Peyer's patch (tissue), 4 donors: Measurements from ENCODE around the gene TRAFD1. TPM values are rescaled to one million over a fixed set of nuclear protein-coding genes. Genes with fewer than 3 reads are reported as not detected.
"Not testable (repeated sequence)": the region's sequence is repeated elsewhere in the genome, so short reads cannot be mapped to it uniquely, and the experiment has no call there.

Source experiments
- DNase-seq, 3 donors: peaks; one replicate each; pipeline ENCODE4 v3.0.0-alpha.2; 2017 to 2019
- H3K27ac ChIP-seq, 4 donors: fragments of 200-600 bp; sonication (generic); one replicate each; pipeline ENCODE4 v1.5.1; 2016 to 2019
- H3K27me3 ChIP-seq, 2 donors: fragments of 200-600 bp; sonication (generic); one replicate each; pipeline ENCODE4 v1.5.1; 2019
- H3K36me3 ChIP-seq, 3 donors: fragments of 200-600 bp; sonication (generic); one replicate each; pipeline ENCODE4 v1.5.1; 2016 to 2019
- H3K4me1 ChIP-seq, 4 donors: fragments of 200-600 bp; sonication (generic); one replicate each; pipeline ENCODE4 v1.5.1; 2016 to 2019
- H3K4me3 ChIP-seq, 4 donors: fragments of 200-600 bp; sonication (generic); 1 replicate in 3 of 4; 2 replicates in 1 of 4; pipeline ENCODE4 v1.5.1; 2016 to 2019; ENCODE audit warnings: mild to moderate bottlenecking in 1 of 4
- H3K9me3 ChIP-seq, 4 donors: fragments of 200-600 bp; sonication (generic); one replicate each; pipeline ENCODE4 v1.5.1; 2016 to 2019; ENCODE audit warnings: mild to moderate bottlenecking in 1 of 4
- POLR2A ChIP-seq, 2 donors: fragments of 450-650 bp; IDR thresholded peaks; one replicate each; pipeline ENCODE4 v1.5.1; 2017; ENCODE audit warnings: antibody characterized with exemption in 2 of 2, mild to moderate bottlenecking in 2 of 2, moderate library complexity in 2 of 2
- total RNA-seq, 4 donors: library from RNA; depleted of rRNA; stranded (reverse); fragments of >200 nt; gene quantifications; one replicate each; pipeline ENCODE4 v1.1.0, GENCODE V29; 2016
- TF ChIP-seq, protein P1 (sequence below), 6 experiments: fragments of 450-650 bp in 4 of 6; fragments of 200-600 bp in 2 of 6; sonication (generic) in 1 of 6; IDR thresholded peaks; one replicate each; pipeline ENCODE4 v1.5.1; 2017 to 2019; ENCODE audit warnings: antibody characterized with exemption in 6 of 6, mild to moderate bottlenecking in 3 of 6, moderate library complexity in 1 of 6

The TRAFD1 gene
- total RNA-seq, 4 donors from 2014 or later = 19.4 to 95.7 (median 30.5) TPM

DNA sequence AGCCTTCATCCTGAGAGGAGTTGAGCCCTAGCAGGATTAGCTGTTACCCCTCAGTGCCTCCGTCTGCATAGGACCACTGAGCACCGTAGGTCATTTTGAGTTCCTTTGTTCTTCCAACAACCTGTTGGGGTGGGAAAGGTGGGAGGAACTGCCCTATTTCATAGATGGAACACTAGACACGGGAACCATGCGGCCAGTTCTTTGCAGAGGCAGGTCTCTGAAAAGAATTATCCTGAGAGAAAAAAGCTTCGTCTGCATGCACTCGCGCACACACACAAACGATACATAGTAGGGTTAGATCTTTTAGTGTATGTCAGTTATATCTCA, 28.5 kb downstream of the TRAFD1 start:
- TF ChIP-seq POLR2A (IDR thresholded peaks at IDR 0.05) = no peak
- TF ChIP-seq, protein P1, sequence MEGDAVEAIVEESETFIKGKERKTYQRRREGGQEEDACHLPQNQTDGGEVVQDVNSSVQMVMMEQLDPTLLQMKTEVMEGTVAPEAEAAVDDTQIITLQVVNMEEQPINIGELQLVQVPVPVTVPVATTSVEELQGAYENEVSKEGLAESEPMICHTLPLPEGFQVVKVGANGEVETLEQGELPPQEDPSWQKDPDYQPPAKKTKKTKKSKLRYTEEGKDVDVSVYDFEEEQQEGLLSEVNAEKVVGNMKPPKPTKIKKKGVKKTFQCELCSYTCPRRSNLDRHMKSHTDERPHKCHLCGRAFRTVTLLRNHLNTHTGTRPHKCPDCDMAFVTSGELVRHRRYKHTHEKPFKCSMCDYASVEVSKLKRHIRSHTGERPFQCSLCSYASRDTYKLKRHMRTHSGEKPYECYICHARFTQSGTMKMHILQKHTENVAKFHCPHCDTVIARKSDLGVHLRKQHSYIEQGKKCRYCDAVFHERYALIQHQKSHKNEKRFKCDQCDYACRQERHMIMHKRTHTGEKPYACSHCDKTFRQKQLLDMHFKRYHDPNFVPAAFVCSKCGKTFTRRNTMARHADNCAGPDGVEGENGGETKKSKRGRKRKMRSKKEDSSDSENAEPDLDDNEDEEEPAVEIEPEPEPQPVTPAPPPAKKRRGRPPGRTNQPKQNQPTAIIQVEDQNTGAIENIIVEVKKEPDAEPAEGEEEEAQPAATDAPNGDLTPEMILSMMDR (IDR thresholded peaks at IDR 0.05) = no peak
- Histone ChIP-seq H3K27me3 (no peaks in the 10 kb centered on the region), H3K27ac (no peak overlapping the region), H3K36me3 (peaks cover 0 to 64% (median 2%) of the 10 kb centered on the region in 3 donors), H3K4me1 (no peaks in the 10 kb centered on the region), H3K9me3 (peaks cover 0 to 3% (median 0%) of the 10 kb centered on the region in 4 donors), H3K4me3 (no peak overlapping the region)
- no peak for DNase-seq

DNA sequence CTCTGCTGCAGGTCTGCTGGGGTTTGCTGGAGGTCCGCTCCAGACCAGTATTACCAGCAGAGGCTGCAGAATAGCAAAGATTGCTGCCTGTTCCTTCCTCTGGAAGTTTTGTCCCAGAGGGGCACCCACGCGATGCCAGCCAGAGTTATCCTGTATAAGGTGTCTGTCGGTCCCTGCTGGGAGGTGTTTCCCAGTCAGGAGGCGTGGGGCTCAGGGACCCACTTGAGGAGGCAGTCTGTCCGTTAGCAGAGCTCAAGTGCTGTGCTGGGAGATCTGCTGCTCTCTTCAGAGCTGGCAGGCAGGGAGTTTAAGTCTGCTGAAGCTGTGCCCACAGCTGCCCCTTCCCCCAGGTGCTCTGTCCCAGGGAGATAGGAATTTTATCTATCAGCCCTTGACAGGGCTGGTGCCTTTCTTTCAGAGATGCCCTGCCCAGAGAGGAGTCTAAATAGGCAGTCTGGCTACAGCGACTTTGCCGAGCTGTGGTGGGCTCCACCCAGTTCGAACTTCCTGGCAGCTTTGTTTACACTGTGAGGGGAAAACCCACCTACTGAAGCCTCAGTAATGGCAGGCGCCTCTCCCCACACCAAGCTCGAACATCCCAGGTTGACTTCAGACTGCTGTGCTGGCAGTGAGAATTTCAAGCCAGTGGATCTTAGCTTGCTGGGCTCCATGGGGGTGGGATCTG, 33.2 kb downstream of the TRAFD1 start:
- H3K27ac ChIP-seq, H3K4me3 ChIP-seq, H3K9me3 ChIP-seq, H3K27me3 ChIP-seq, DNase-seq, H3K4me1 ChIP-seq: not testable (repeated sequence)
- H3K36me3 ChIP-seq = peaks cover 0 to 63% (median 0%) of the 10 kb centered on the region in 3 donors

DNA sequence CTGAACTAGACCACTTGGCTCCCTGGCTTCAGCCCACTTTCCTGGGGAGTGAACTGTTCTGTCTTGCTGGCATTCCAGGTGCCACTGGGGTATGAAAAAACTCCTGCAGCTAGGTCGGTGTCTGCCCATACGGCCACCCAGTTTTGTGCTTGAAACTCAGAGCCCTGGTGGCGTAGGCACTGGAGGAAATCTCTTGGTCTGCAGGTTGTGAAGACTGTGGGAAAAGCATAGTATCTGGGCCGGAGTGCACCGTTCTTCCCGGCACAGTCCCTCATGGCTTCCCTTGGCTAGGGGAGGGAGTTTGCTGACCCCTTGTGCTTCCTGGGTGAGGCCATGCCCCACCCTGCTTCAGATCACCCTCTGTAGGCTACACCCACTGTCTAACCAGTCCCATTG, 33.8 kb downstream of the TRAFD1 start:
- DNase-seq = no peak
- Histone ChIP-seq H3K27ac (no peak overlapping the region), H3K4me1 (no peaks in the 10 kb centered on the region), H3K4me3 (no peak overlapping the region), H3K27me3 (no peaks in the 10 kb centered on the region), H3K9me3 (peaks cover 0 to 3% (median 0%) of the 10 kb centered on the region in 4 donors), H3K36me3 (peaks cover 0 to 57% (median 0%) of the 10 kb centered on the region in 3 donors)
- TF ChIP-seq POLR2A (IDR thresholded peaks at IDR 0.05) = no peak
- TF ChIP-seq, protein P1 (IDR thresholded peaks at IDR 0.05) = no peak

DNA sequence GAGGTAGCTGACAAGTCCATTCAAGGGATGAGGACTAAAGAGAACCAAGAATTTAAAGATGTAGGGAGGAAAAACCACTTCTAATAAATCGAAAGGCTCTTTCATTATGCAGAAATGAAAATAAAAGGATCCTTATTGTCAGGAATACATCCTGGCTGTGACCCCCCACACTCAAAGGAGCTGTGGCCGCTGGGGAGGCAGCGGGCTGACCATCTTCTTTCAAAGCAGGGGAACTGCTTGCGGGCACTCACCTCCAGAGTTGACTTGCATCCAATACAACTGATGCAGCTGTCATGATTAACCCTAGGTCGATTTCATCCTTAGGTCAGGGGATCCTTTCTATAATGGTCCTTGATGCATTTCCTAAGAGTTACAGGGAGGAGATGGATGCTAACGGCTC, 35.3 kb downstream of the TRAFD1 start:
- H3K9me3 ChIP-seq = peaks cover 0 to 3% (median 0%) of the 10 kb centered on the region in 4 donors
- H3K4me3 ChIP-seq = no peak overlapping the region
- H3K27me3 ChIP-seq = no peaks in the 10 kb centered on the region
- no peak for TF ChIP-seq POLR2A (IDR thresholded peaks at IDR 0.05)
- TF ChIP-seq, protein P1 (IDR thresholded peaks at IDR 0.05) = no peak
- no peak overlapping the region for H3K27ac ChIP-seq
- peaks cover 0 to 55% (median 0%) of the 10 kb centered on the region in 3 donors for H3K36me3 ChIP-seq
- H3K4me1 ChIP-seq = no peaks in the 10 kb centered on the region
- DNase-seq = peak in 1 of 3 donors; percentile 6

DNA sequence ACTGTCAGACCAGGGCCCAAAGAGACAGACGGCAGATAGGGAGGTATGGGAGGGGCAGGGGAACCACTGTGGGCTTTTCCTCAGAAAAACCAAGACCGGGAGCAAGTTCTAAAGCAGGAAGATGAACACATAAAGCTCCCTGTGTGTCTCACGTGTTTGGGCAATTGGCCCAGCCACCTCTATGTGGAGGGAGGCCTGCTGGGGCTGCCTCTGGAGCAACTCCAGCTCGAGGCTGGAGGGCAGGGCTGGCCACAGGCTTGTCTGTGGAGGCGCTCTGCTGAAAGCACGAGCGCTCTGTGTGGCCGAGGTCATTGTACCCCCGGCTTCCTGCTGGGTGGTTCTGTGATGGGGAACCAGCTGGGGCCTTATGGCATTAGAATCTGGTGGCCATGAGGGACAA, 36.4 kb downstream of the TRAFD1 start:
- no peak for TF ChIP-seq POLR2A (IDR thresholded peaks at IDR 0.05)
- TF ChIP-seq, protein P1 (IDR thresholded peaks at IDR 0.05) = no peak
- Histone ChIP-seq H3K4me3 (no peak overlapping the region), H3K36me3 (peaks cover 0 to 55% (median 0%) of the 10 kb centered on the region in 3 donors), H3K4me1 (no peaks in the 10 kb centered on the region), H3K27me3 (no peaks in the 10 kb centered on the region), H3K27ac (no peak overlapping the region), H3K9me3 (peaks cover 0 to 3% (median 0%) of the 10 kb centered on the region in 4 donors)
- DNase-seq = no peak

DNA sequence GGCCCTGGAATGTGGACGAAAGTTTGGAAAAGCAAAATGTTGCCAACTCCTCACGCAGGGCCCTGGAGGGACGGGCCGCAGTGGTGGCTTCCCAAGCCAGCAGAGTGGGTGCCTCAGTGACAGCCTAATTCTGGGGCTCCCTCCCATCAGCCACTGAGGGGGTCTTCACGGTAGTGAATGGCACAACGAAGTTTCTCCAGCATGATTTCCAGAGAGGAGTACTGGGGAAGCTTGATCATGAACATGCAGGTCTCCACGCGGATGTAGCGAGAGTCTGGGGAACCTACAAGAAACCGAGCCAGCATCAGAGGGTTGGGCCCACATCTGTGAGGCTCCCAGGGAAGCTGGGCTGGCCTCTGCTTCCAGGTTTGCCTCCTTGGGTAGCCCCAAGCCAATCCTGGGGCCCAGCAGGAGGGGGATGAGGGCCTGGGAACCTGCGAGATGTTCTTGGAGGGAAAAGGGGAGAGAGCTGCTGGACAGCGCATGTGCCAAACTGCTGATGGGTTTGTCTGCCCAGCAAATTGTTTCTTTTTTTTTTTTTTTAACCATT, 37.0 kb downstream of the TRAFD1 start:
- DNase-seq = no peak
- peaks cover 0 to 3% (median 0%) of the 10 kb centered on the region in 4 donors for H3K9me3 ChIP-seq
- no peak overlapping the region for H3K4me3 ChIP-seq
- no peak overlapping the region for H3K27ac ChIP-seq
- no peaks in the 10 kb centered on the region for H3K27me3 ChIP-seq
- H3K36me3 ChIP-seq = peaks cover 0 to 55% (median 0%) of the 10 kb centered on the region in 3 donors
- H3K4me1 ChIP-seq = no peaks in the 10 kb centered on the region
- no peak for TF ChIP-seq POLR2A (IDR thresholded peaks at IDR 0.05)
- TF ChIP-seq, protein P1 (IDR thresholded peaks at IDR 0.05) = no peak
